SK-N-SH treated with all-trans-retinoic acid at 6 μM for 48 hours (cell line): ENCODE results near the gene FAM13B.

ENCODE experiments used
- ATAC-seq: fragments of 200-7000 bp; cut with Tn5 transposase; 3 replicates; pipeline ENCODE4 v1.9.1; 2020; ENCODE audit warnings: mild to moderate bottlenecking, moderate library complexity
- ARNTL ChIP-seq: fragments of 450-650 bp; formaldehyde crosslinking; IDR thresholded peaks from 2 replicates; pipeline ENCODE4 v1.5.0; 2020; ENCODE audit warnings: low read depth, mild to moderate bottlenecking, moderate library complexity, borderline replicate concordance
- BACH2 ChIP-seq: fragments of 250-450 bp; sonication (Bioruptor Pico); IDR thresholded peaks from 2 replicates; pipeline ENCODE4 v1.9.0; 2021; ENCODE audit warnings: mild to moderate bottlenecking, borderline replicate concordance
- CSDC2 ChIP-seq: fragments of 250-450 bp; sonication (Bioruptor Pico); IDR thresholded peaks from 2 replicates; pipeline ENCODE4 v1.5.0; 2020; ENCODE audit warnings: mild to moderate bottlenecking, moderate library complexity
- CSRNP3 ChIP-seq: fragments of 250-450 bp; sonication (Bioruptor Pico); IDR thresholded peaks from 2 replicates; pipeline ENCODE4 v1.5.1; 2021; ENCODE audit warnings: mild to moderate bottlenecking, moderate library complexity
- ESRRG ChIP-seq: fragments of 250-450 bp; sonication (Bioruptor Pico); IDR thresholded peaks from 2 replicates; pipeline ENCODE4 v1.6.1; 2021; ENCODE audit warnings: mild to moderate bottlenecking
- GLIS3 ChIP-seq: fragments of 250-450 bp; sonication (Bioruptor Pico); IDR thresholded peaks from 2 replicates; pipeline ENCODE4 v1.5.0; 2020; ENCODE audit warnings: mild to moderate bottlenecking, moderate library complexity
- ISL1 ChIP-seq: fragments of 250-450 bp; sonication (Bioruptor Pico); IDR thresholded peaks from 2 replicates; pipeline ENCODE4 v2.1.2; 2022; ENCODE audit warnings: mild to moderate bottlenecking, moderate library complexity
- OSR1 ChIP-seq: fragments of 250-450 bp; sonication (Bioruptor Pico); IDR thresholded peaks from 2 replicates; pipeline ENCODE4 v1.8.0; 2022; ENCODE audit warnings: moderate library complexity, mild to moderate bottlenecking, inconsistent platforms
- PATZ1 ChIP-seq: fragments of 250-450 bp; sonication (Bioruptor Pico); IDR thresholded peaks from 2 replicates; pipeline ENCODE4 v1.8.0; 2020; ENCODE audit warnings: mild to moderate bottlenecking, moderate library complexity, borderline replicate concordance
- POU6F1 ChIP-seq: fragments of 250-450 bp; sonication (Bioruptor Pico); IDR thresholded peaks from 2 replicates; pipeline ENCODE4 v1.8.0; 2021; ENCODE audit warnings: low read depth, mild to moderate bottlenecking, moderate library complexity, borderline replicate concordance
- PPARA ChIP-seq: fragments of 250-450 bp; sonication (Bioruptor Pico); IDR thresholded peaks from 2 replicates; pipeline ENCODE4 v1.5.0; 2020; ENCODE audit warnings: mild to moderate bottlenecking, borderline replicate concordance
- RARB ChIP-seq: fragments of 250-450 bp; sonication (Bioruptor Pico); IDR thresholded peaks from 2 replicates; pipeline ENCODE4 v1.8.0; 2021; ENCODE audit warnings: mild to moderate bottlenecking, moderate library complexity
- SNAI2 ChIP-seq: fragments of 250-450 bp; sonication (Bioruptor Pico); IDR thresholded peaks from 2 replicates; pipeline ENCODE4 v1.5.0; 2020; ENCODE audit warnings: mild to moderate bottlenecking, moderate library complexity
- TSHZ2 ChIP-seq: fragments of 250-450 bp; sonication (Bioruptor Pico); IDR thresholded peaks from 2 replicates; pipeline ENCODE4 v1.5.0; 2020; ENCODE audit warnings: mild to moderate bottlenecking, moderate library complexity
- ZC3H10 ChIP-seq: fragments of 250-450 bp; sonication (Bioruptor Pico); IDR thresholded peaks from 2 replicates; pipeline ENCODE4 v1.5.1; 2021; ENCODE audit warnings: mild to moderate bottlenecking, moderate library complexity
- ZFP3 ChIP-seq: fragments of 250-450 bp; sonication (Bioruptor Pico); IDR thresholded peaks from 2 replicates; pipeline ENCODE4 v1.5.0; 2020; ENCODE audit warnings: mild to moderate bottlenecking, moderate library complexity
- ZFP30 ChIP-seq: fragments of 450-650 bp; formaldehyde crosslinking; IDR thresholded peaks from 2 replicates; pipeline ENCODE4 v1.5.0; 2022; ENCODE audit warnings: mild to moderate bottlenecking, moderate library complexity
- ZNF565 ChIP-seq: fragments of 450-650 bp; formaldehyde crosslinking; conservative IDR thresholded peaks from 2 replicates; pipeline ENCODE4 v1.5.0; 2020; ENCODE audit warnings: low read depth, mild to moderate bottlenecking, moderate library complexity
- ZNF70 ChIP-seq: fragments of 450-650 bp; formaldehyde crosslinking; IDR thresholded peaks from 2 replicates; pipeline ENCODE4 v1.5.0; 2020; ENCODE audit warnings: mild to moderate bottlenecking, moderate library complexity

FAM13B gene

GRCh38 chr5:138025285-138025684 is 7.6 kb downstream of the FAM13B start:
- ATAC-seq: no peak
- TF ChIP-seq TSHZ2 (no peak), PATZ1 (no peak), ISL1 (CRISPR knock-in tag) (no peak), ZNF565 (CRISPR knock-in tag) (no peak), ZFP3 (CRISPR knock-in tag) (no peak), PPARA (CRISPR knock-in tag) (no peak), BACH2 (CRISPR knock-in tag) (no peak), ESRRG (CRISPR knock-in tag) (no peak), ZFP30 (CRISPR knock-in tag) (no peak), SNAI2 (no peak), CSDC2 (CRISPR knock-in tag) (no peak), CSRNP3 (CRISPR knock-in tag) (no peak), ARNTL (no peak), ZNF70 (CRISPR knock-in tag) (no peak), RARB (no peak), OSR1 (CRISPR knock-in tag) (no peak), ZC3H10 (CRISPR knock-in tag) (no peak)

GRCh38 chr5:138024117-138024516 is 8.8 kb downstream of the FAM13B start:
- ATAC-seq: peak; percentile 71
- TF ChIP-seq ZFP3 (CRISPR knock-in tag): no peak
- no peak for TF ChIP-seq ZNF70 (CRISPR knock-in tag)
- TF ChIP-seq SNAI2: no peak
- no peak for TF ChIP-seq POU6F1 (CRISPR knock-in tag)

GRCh38 chr5:138022912-138023311 is 10.0 kb downstream of the FAM13B start:
- TF ChIP-seq CSRNP3 (CRISPR knock-in tag) (no peak), ZFP3 (CRISPR knock-in tag) (no peak), GLIS3 (CRISPR knock-in tag) (no peak)
- ATAC-seq: no peak

GRCh38 chr5:138021771-138022170 is 11.1 kb downstream of the FAM13B start:
- no peak for ATAC-seq
- no peak for TF ChIP-seq TSHZ2
- TF ChIP-seq CSDC2 (CRISPR knock-in tag): no peak
